Measurements from ENCODE around the gene SAMSN1.

DNA sequence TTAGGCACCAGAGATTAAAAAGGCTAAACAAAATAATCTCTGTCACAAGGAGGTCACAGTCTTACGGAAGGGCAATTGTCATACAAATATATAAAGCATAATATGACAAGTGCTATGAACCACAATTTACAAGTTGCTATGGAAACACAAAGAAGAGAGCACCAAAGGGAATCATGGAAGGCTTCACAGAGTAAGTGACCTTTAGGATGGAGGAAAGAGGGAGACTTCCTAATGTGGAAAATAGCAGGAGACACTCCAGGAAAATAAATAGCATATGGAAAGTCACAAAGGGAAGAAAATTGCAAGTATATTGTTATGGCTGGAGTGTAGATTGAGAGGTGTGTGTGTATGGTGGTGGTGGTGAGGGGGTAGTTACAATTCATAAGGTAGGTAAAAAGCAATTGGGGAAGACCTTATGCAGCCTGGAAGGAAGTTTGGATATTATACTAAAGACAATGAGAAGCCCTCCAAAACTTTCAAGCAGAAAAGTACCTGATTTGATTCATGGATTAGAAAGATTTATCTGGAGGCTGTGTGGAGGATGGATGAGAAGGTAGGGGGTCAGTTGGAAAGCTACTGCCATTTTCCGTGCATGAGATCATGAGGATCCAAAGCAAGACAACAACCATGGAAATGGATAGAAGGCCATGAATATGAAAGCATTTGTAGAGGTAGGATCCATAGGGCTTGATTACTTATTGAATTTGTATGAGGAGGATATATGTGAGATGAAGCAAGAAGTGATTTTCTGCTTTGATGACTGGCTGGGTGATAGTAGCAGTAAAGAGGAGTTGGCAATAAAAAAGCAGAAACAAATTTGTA, 61.7 kb downstream of the SAMSN1 start:
- TF ChIP-seq, protein P1, sequence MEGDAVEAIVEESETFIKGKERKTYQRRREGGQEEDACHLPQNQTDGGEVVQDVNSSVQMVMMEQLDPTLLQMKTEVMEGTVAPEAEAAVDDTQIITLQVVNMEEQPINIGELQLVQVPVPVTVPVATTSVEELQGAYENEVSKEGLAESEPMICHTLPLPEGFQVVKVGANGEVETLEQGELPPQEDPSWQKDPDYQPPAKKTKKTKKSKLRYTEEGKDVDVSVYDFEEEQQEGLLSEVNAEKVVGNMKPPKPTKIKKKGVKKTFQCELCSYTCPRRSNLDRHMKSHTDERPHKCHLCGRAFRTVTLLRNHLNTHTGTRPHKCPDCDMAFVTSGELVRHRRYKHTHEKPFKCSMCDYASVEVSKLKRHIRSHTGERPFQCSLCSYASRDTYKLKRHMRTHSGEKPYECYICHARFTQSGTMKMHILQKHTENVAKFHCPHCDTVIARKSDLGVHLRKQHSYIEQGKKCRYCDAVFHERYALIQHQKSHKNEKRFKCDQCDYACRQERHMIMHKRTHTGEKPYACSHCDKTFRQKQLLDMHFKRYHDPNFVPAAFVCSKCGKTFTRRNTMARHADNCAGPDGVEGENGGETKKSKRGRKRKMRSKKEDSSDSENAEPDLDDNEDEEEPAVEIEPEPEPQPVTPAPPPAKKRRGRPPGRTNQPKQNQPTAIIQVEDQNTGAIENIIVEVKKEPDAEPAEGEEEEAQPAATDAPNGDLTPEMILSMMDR (IDR thresholded peaks at IDR 0.05): no peak
- no peak for TF ChIP-seq EP300 (IDR thresholded peaks at IDR 0.05)
- TF ChIP-seq POLR2AphosphoS5 (IDR thresholded peaks at IDR 0.05): no peak
- no peak for TF ChIP-seq POLR2A (IDR thresholded peaks at IDR 0.05)
